Measurements from ENCODE around the gene ARHGEF18. TPM values are rescaled to one million over a fixed set of nuclear protein-coding genes. Genes with fewer than 3 reads are reported as not detected.

The ARHGEF18 gene
- total and polyA plus RNA-seq, 2 experiments from 2014 or later, result 12.8 to 47.6 TPM

DNA sequence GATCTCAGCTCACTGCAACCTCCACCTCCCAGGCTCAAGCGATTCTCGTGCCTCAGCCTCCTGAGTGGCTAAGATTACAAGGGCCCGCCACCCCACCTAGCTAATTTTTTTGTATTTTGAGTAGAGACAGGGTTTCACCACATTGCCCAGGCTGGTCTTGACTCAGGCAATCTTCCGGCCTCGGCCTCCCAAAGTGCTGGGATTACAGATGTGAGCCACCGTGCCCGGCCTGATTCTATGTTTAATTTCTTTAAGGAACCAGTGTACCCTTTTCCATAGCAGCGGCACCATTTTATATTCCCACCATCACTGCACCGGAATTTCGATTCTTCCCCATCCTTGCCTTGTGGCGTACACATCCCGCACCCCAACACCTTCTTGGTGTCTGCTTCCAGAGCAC lies 36.8 kb upstream of the ARHGEF18 start:
- no peak for ATAC-seq
- no peaks in the 10 kb centered on the region for H3K4me1 ChIP-seq (ENCODE audit: insufficient read depth)
- H3K27ac Mint-ChIP-seq, result no peak overlapping the region

More for the DNA sequence above, 36.8 kb upstream of the ARHGEF18 start:
- H3K9me2 ChIP-seq (ENCODE audit: insufficient read depth), result no peaks in the 10 kb centered on the region
- H3K27me3 ChIP-seq (ENCODE audit: insufficient read depth), result no peaks in the 10 kb centered on the region
- H3K36me3 ChIP-seq (ENCODE audit: insufficient read depth), result no peaks in the 10 kb centered on the region
- no peak overlapping the region for H3K4me2 ChIP-seq
- Mint-ChIP-seq H3K9me3 (peaks cover 10% of the 10 kb centered on the region; the same call in 2 of the 3 replicates), H3K4me1 (no peaks in the 10 kb centered on the region), H3K4me3 (no peak overlapping the region), H3K36me3 (ENCODE audit: low read depth) (no peaks in the 10 kb centered on the region), H3K27me3 (ENCODE audit: insufficient read depth, low read depth, poor library complexity) (peaks cover 7% of the 10 kb centered on the region)
- H3K4me3 ChIP-seq, result no peak overlapping the region
- H3K79me2 ChIP-seq (replicated peaks; ENCODE audit: insufficient read depth), result no peaks in the 10 kb centered on the region
- TF ChIP-seq ZNF331 (CRISPR knock-in tag; IDR thresholded peaks at IDR 0.05; ENCODE audit: low read depth), result no peak
- TF ChIP-seq, protein P1, sequence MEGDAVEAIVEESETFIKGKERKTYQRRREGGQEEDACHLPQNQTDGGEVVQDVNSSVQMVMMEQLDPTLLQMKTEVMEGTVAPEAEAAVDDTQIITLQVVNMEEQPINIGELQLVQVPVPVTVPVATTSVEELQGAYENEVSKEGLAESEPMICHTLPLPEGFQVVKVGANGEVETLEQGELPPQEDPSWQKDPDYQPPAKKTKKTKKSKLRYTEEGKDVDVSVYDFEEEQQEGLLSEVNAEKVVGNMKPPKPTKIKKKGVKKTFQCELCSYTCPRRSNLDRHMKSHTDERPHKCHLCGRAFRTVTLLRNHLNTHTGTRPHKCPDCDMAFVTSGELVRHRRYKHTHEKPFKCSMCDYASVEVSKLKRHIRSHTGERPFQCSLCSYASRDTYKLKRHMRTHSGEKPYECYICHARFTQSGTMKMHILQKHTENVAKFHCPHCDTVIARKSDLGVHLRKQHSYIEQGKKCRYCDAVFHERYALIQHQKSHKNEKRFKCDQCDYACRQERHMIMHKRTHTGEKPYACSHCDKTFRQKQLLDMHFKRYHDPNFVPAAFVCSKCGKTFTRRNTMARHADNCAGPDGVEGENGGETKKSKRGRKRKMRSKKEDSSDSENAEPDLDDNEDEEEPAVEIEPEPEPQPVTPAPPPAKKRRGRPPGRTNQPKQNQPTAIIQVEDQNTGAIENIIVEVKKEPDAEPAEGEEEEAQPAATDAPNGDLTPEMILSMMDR (conservative IDR thresholded peaks at IDR 0.05; ENCODE audit: low read depth in 2 of 2), result no peak
- no peak for TF ChIP-seq JUNB (IDR thresholded peaks at IDR 0.05; ENCODE audit: unreplicated experiment)
- TF ChIP-seq POLR2AphosphoS5 (IDR thresholded peaks at IDR 0.05; ENCODE audit: low read depth), result no peak
- TF ChIP-seq ZNF114 (CRISPR knock-in tag; IDR thresholded peaks at IDR 0.05), result no peak
- no peak for TF ChIP-seq STAT1 (IDR thresholded peaks at IDR 0.05; ENCODE audit: unreplicated experiment)
- TF ChIP-seq NANOG (IDR thresholded peaks at IDR 0.05; ENCODE audit: borderline replicate concordance), result no peak
- TF ChIP-seq CREB1 (CRISPR knock-in tag; IDR thresholded peaks at IDR 0.05; ENCODE audit: low read depth), result no peak
- TF ChIP-seq, protein P2, sequence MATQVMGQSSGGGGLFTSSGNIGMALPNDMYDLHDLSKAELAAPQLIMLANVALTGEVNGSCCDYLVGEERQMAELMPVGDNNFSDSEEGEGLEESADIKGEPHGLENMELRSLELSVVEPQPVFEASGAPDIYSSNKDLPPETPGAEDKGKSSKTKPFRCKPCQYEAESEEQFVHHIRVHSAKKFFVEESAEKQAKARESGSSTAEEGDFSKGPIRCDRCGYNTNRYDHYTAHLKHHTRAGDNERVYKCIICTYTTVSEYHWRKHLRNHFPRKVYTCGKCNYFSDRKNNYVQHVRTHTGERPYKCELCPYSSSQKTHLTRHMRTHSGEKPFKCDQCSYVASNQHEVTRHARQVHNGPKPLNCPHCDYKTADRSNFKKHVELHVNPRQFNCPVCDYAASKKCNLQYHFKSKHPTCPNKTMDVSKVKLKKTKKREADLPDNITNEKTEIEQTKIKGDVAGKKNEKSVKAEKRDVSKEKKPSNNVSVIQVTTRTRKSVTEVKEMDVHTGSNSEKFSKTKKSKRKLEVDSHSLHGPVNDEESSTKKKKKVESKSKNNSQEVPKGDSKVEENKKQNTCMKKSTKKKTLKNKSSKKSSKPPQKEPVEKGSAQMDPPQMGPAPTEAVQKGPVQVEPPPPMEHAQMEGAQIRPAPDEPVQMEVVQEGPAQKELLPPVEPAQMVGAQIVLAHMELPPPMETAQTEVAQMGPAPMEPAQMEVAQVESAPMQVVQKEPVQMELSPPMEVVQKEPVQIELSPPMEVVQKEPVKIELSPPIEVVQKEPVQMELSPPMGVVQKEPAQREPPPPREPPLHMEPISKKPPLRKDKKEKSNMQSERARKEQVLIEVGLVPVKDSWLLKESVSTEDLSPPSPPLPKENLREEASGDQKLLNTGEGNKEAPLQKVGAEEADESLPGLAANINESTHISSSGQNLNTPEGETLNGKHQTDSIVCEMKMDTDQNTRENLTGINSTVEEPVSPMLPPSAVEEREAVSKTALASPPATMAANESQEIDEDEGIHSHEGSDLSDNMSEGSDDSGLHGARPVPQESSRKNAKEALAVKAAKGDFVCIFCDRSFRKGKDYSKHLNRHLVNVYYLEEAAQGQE (IDR thresholded peaks at IDR 0.05; ENCODE audit: unreplicated experiment), result no peak
- TF ChIP-seq, protein P3, sequence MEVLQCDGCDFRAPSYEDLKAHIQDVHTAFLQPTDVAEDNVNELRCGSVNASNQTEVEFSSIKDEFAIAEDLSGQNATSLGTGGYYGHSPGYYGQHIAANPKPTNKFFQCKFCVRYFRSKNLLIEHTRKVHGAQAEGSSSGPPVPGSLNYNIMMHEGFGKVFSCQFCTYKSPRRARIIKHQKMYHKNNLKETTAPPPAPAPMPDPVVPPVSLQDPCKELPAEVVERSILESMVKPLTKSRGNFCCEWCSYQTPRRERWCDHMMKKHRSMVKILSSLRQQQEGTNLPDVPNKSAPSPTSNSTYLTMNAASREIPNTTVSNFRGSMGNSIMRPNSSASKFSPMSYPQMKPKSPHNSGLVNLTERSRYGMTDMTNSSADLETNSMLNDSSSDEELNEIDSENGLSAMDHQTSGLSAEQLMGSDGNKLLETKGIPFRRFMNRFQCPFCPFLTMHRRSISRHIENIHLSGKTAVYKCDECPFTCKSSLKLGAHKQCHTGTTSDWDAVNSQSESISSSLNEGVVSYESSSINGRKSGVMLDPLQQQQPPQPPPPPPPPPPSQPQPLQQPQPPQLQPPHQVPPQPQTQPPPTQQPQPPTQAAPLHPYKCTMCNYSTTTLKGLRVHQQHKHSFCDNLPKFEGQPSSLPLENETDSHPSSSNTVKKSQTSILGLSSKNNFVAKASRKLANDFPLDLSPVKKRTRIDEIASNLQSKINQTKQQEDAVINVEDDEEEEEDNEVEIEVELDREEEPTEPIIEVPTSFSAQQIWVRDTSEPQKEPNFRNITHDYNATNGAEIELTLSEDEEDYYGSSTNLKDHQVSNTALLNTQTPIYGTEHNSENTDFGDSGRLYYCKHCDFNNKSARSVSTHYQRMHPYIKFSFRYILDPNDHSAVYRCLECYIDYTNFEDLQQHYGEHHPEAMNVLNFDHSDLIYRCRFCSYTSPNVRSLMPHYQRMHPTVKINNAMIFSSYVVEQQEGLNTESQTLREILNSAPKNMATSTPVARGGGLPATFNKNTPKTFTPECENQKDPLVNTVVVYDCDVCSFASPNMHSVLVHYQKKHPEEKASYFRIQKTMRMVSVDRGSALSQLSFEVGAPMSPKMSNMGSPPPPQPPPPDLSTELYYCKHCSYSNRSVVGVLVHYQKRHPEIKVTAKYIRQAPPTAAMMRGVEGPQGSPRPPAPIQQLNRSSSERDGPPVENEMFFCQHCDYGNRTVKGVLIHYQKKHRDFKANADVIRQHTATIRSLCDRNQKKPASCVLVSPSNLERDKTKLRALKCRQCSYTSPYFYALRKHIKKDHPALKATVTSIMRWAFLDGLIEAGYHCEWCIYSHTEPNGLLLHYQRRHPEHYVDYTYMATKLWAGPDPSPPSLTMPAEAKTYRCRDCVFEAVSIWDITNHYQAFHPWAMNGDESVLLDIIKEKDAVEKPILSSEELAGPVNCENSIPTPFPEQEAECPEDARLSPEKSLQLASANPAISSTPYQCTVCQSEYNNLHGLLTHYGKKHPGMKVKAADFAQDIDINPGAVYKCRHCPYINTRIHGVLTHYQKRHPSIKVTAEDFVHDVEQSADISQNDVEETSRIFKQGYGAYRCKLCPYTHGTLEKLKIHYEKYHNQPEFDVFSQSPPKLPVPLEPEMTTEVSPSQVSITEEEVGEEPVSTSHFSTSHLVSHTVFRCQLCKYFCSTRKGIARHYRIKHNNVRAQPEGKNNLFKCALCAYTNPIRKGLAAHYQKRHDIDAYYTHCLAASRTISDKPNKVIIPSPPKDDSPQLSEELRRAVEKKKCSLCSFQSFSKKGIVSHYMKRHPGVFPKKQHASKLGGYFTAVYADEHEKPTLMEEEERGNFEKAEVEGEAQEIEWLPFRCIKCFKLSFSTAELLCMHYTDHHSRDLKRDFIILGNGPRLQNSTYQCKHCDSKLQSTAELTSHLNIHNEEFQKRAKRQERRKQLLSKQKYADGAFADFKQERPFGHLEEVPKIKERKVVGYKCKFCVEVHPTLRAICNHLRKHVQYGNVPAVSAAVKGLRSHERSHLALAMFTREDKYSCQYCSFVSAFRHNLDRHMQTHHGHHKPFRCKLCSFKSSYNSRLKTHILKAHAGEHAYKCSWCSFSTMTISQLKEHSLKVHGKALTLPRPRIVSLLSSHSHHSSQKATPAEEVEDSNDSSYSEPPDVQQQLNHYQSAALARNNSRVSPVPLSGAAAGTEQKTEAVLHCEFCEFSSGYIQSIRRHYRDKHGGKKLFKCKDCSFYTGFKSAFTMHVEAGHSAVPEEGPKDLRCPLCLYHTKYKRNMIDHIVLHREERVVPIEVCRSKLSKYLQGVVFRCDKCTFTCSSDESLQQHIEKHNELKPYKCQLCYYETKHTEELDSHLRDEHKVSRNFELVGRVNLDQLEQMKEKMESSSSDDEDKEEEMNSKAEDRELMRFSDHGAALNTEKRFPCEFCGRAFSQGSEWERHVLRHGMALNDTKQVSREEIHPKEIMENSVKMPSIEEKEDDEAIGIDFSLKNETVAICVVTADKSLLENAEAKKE (CRISPR knock-in tag; IDR thresholded peaks at IDR 0.05), result no peak
- TF ChIP-seq, protein P4, sequence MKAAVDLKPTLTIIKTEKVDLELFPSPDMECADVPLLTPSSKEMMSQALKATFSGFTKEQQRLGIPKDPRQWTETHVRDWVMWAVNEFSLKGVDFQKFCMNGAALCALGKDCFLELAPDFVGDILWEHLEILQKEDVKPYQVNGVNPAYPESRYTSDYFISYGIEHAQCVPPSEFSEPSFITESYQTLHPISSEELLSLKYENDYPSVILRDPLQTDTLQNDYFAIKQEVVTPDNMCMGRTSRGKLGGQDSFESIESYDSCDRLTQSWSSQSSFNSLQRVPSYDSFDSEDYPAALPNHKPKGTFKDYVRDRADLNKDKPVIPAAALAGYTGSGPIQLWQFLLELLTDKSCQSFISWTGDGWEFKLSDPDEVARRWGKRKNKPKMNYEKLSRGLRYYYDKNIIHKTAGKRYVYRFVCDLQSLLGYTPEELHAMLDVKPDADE (IDR thresholded peaks at IDR 0.05), result no peak
- TF ChIP-seq EZH2 (IDR thresholded peaks at IDR 0.05; ENCODE audit: low read depth, unreplicated experiment), result no peak
- no peak for TF ChIP-seq EZH2phosphoT487 (IDR thresholded peaks at IDR 0.05; ENCODE audit: unreplicated experiment)
- H2AFZ ChIP-seq, result no peak overlapping the region
- H3F3A ChIP-seq (replicated peaks; ENCODE audit: low read depth), result no peaks in the 10 kb centered on the region
- DNase-seq (ENCODE audit: low spot score), result no peak
- H4K20me1 ChIP-seq (replicated peaks; ENCODE audit: insufficient read depth), result no peaks in the 10 kb centered on the region
- H3K27ac ChIP-seq (ENCODE audit: low read depth), result no peak overlapping the region
